ENCODE data around the gene AMN. TPM values are rescaled to one million over a fixed set of nuclear protein-coding genes. Genes with fewer than 3 reads are reported as not detected.

Gene AMN
- total and polyA plus RNA-seq, 2 experiments from 2014 or later, result 0.69 to 1.2 TPM

- H3K9me3 Mint-ChIP-seq, result no peaks in the 10 kb centered on the region
- Histone ChIP-seq H3K4me1 (ENCODE audit: insufficient read depth) (no peaks in the 10 kb centered on the region), H3K79me2 (replicated peaks; ENCODE audit: insufficient read depth) (no peaks in the 10 kb centered on the region), H3K27me3 (ENCODE audit: insufficient read depth) (no peaks in the 10 kb centered on the region), H2AFZ (no peak overlapping the region), H3K4me3 (no peak overlapping the region), H3K36me3 (ENCODE audit: insufficient read depth) (peaks cover 39% of the 10 kb centered on the region), H3K27ac (ENCODE audit: low read depth) (no peak overlapping the region), H3F3A (replicated peaks; ENCODE audit: low read depth) (0 out of 2 replicates have a peak, but pooled peaks cover 4% of the 10 kb centered on the region), H3K9me2 (ENCODE audit: insufficient read depth) (no peaks in the 10 kb centered on the region), H4K20me1 (replicated peaks; ENCODE audit: insufficient read depth) (no peaks in the 10 kb centered on the region; the same call in 1 of the 2 replicates), H3K4me2 (no peak overlapping the region)
- TF ChIP-seq JUNB (IDR thresholded peaks at IDR 0.05; ENCODE audit: unreplicated experiment) (no peak), EZH2phosphoT487 (IDR thresholded peaks at IDR 0.05; ENCODE audit: unreplicated experiment) (no peak)
- peaks cover 2% of the 10 kb centered on the region for H3K27me3 Mint-ChIP-seq (ENCODE audit: insufficient read depth, low read depth, poor library complexity)
- no peak for ATAC-seq
- H3K36me3 Mint-ChIP-seq (ENCODE audit: low read depth), result peaks cover 78% of the 10 kb centered on the region
- H3K4me3 Mint-ChIP-seq, result no peak overlapping the region
- H3K4me1 Mint-ChIP-seq, result no peaks in the 10 kb centered on the region
- DNase-seq (ENCODE audit: low spot score), result no peak
- H3K27ac Mint-ChIP-seq, result no peak overlapping the region
Measured at GRCh38 chr14:102965282-102965681, 42.8 kb downstream of the AMN start.

- no peak overlapping the region for H3K4me2 ChIP-seq
- Mint-ChIP-seq H3K4me1 (no peaks in the 10 kb centered on the region), H3K27ac (no peak overlapping the region), H3K27me3 (ENCODE audit: insufficient read depth, low read depth, poor library complexity) (peaks cover 2% of the 10 kb centered on the region), H3K36me3 (ENCODE audit: low read depth) (peaks cover 78% of the 10 kb centered on the region), H3K4me3 (no peak overlapping the region), H3K9me3 (no peaks in the 10 kb centered on the region)
- H3K4me3 ChIP-seq, result no peak overlapping the region
- H4K20me1 ChIP-seq (replicated peaks; ENCODE audit: insufficient read depth), result no peaks in the 10 kb centered on the region; the same call in 1 of the 2 replicates
- no peaks in the 10 kb centered on the region for H3K79me2 ChIP-seq (replicated peaks; ENCODE audit: insufficient read depth)
- no peaks in the 10 kb centered on the region for H3K4me1 ChIP-seq (ENCODE audit: insufficient read depth)
- H3K36me3 ChIP-seq (ENCODE audit: insufficient read depth), result peaks cover 46% of the 10 kb centered on the region
- H3K27me3 ChIP-seq (ENCODE audit: insufficient read depth), result no peaks in the 10 kb centered on the region
- 0 out of 2 replicates have a peak, but pooled peaks cover 4% of the 10 kb centered on the region for H3F3A ChIP-seq (replicated peaks; ENCODE audit: low read depth)
- TF ChIP-seq JUNB (IDR thresholded peaks at IDR 0.05; ENCODE audit: unreplicated experiment) (no peak), ZNF114 (CRISPR knock-in tag; IDR thresholded peaks at IDR 0.05) (no peak)
- no peaks in the 10 kb centered on the region for H3K9me2 ChIP-seq (ENCODE audit: insufficient read depth)
- DNase-seq (ENCODE audit: low spot score) (no peak), ATAC-seq (no peak)
- no peak overlapping the region for H2AFZ ChIP-seq
- no peak overlapping the region for H3K27ac ChIP-seq (ENCODE audit: low read depth)
Measured at GRCh38 chr14:102965971-102966655, 43.6 kb downstream of the AMN start.

- Histone ChIP-seq H3K36me3 (ENCODE audit: insufficient read depth) (peaks cover 53% of the 10 kb centered on the region), H3K9me2 (ENCODE audit: insufficient read depth) (no peaks in the 10 kb centered on the region), H3K4me1 (ENCODE audit: insufficient read depth) (no peaks in the 10 kb centered on the region), H4K20me1 (replicated peaks; ENCODE audit: insufficient read depth) (no peaks in the 10 kb centered on the region; the same call in 1 of the 2 replicates), H3K27me3 (ENCODE audit: insufficient read depth) (no peaks in the 10 kb centered on the region), H3K79me2 (replicated peaks; ENCODE audit: insufficient read depth) (no peaks in the 10 kb centered on the region), H2AFZ (no peak overlapping the region), H3K27ac (ENCODE audit: low read depth) (no peak overlapping the region), H3K4me2 (no peak overlapping the region), H3F3A (replicated peaks; ENCODE audit: low read depth) (0 out of 2 replicates have a peak, but pooled peaks cover 9% of the 10 kb centered on the region), H3K4me3 (no peak overlapping the region)
- H3K9me3 Mint-ChIP-seq, result no peaks in the 10 kb centered on the region
- DNase-seq (ENCODE audit: low spot score) (no peak), ATAC-seq (no peak)
- peaks cover 80% of the 10 kb centered on the region for H3K36me3 Mint-ChIP-seq (ENCODE audit: low read depth)
- no peak overlapping the region for H3K27ac Mint-ChIP-seq
- H3K27me3 Mint-ChIP-seq (ENCODE audit: insufficient read depth, low read depth, poor library complexity), result peaks cover 5% of the 10 kb centered on the region
- TF ChIP-seq EZH2 (IDR thresholded peaks at IDR 0.05; ENCODE audit: low read depth, unreplicated experiment), result no peak
- TF ChIP-seq, protein P1, sequence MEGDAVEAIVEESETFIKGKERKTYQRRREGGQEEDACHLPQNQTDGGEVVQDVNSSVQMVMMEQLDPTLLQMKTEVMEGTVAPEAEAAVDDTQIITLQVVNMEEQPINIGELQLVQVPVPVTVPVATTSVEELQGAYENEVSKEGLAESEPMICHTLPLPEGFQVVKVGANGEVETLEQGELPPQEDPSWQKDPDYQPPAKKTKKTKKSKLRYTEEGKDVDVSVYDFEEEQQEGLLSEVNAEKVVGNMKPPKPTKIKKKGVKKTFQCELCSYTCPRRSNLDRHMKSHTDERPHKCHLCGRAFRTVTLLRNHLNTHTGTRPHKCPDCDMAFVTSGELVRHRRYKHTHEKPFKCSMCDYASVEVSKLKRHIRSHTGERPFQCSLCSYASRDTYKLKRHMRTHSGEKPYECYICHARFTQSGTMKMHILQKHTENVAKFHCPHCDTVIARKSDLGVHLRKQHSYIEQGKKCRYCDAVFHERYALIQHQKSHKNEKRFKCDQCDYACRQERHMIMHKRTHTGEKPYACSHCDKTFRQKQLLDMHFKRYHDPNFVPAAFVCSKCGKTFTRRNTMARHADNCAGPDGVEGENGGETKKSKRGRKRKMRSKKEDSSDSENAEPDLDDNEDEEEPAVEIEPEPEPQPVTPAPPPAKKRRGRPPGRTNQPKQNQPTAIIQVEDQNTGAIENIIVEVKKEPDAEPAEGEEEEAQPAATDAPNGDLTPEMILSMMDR (conservative IDR thresholded peaks at IDR 0.05; ENCODE audit: low read depth in 2 of 2), result no peak
- no peak for TF ChIP-seq EZH2phosphoT487 (IDR thresholded peaks at IDR 0.05; ENCODE audit: unreplicated experiment)
- TF ChIP-seq, protein P2, sequence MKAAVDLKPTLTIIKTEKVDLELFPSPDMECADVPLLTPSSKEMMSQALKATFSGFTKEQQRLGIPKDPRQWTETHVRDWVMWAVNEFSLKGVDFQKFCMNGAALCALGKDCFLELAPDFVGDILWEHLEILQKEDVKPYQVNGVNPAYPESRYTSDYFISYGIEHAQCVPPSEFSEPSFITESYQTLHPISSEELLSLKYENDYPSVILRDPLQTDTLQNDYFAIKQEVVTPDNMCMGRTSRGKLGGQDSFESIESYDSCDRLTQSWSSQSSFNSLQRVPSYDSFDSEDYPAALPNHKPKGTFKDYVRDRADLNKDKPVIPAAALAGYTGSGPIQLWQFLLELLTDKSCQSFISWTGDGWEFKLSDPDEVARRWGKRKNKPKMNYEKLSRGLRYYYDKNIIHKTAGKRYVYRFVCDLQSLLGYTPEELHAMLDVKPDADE (IDR thresholded peaks at IDR 0.05), result no peak
- TF ChIP-seq JUNB (IDR thresholded peaks at IDR 0.05; ENCODE audit: unreplicated experiment), result no peak
- no peak overlapping the region for H3K4me3 Mint-ChIP-seq
- H3K4me1 Mint-ChIP-seq, result no peaks in the 10 kb centered on the region
Measured at GRCh38 chr14:102966681-102967505, 44.4 kb downstream of the AMN start.

Data from GM23338 (cell line).